Measurements from ENCODE around the gene FGFR3. TPM values are rescaled to one million over a fixed set of nuclear protein-coding genes. Genes with fewer than 3 reads are reported as not detected.

The FGFR3 gene
- total and polyA plus RNA-seq, 2 of the 8 experiments (the other 6 are each of a cell fraction or from before 2014, with no cell fraction given), result 9.0 to 19.5 TPM

- TF ChIP-seq EGR1 (IDR thresholded peaks at IDR 0.05; ENCODE audit: borderline replicate concordance, low read depth, low read length) (no peak), ATF2 (IDR thresholded peaks at IDR 0.05; ENCODE audit: low read length) (no peak), SP1 (IDR thresholded peaks at IDR 0.05; ENCODE audit: low read depth, low read length) (no peak), JUND (IDR thresholded peaks at IDR 0.05; ENCODE audit: low read length) (no peak), KDM5A (IDR thresholded peaks at IDR 0.05; ENCODE audit: low read length) (no peak), CREB1 (IDR thresholded peaks at IDR 0.05) (no peak), CHD2 (IDR thresholded peaks at IDR 0.05; ENCODE audit: low read length) (no peak), POLR2A (IDR thresholded peaks at IDR 0.05; ENCODE audit: control extremely low read depth in 1 of 2, low read depth in 2 of 2, low read length in 2 of 2) (no peak), RBBP5 (IDR thresholded peaks at IDR 0.05; ENCODE audit: borderline replicate concordance, low read depth, low read length) (no peak), BACH1 (IDR thresholded peaks at IDR 0.05; ENCODE audit: low read length) (no peak)
Measured at GRCh38 chr4:1756893-1757779, 36.0 kb upstream of the FGFR3 start (continued).

Data from H1 (cell line).